ENCODE measurements around the gene USP1.

Gene USP1

DNA sequence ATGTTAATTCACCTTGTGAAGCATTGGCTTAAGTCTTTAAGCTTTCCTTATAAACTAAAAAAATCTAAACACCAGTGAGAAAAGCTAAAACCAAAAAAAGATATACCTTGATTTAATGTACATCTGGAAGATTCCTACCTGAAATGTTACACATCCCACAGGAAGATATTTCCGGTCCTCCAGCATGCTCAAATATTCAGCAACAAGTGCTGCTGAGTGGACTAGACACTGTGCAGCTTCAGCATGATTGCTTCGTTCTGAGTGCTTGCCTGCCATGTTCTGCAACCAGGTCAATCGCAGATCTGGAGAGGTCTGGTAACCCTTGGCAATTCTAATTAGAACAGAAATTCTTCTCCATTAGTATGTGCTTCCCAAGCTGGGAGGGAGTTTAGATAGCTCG is 57.3 kb downstream of the USP1 start:
- TF ChIP-seq POLR2A (IDR thresholded peaks at IDR 0.05; ENCODE audit: low read depth, low read length) (no peak), TAF1 (IDR thresholded peaks at IDR 0.05; ENCODE audit: borderline replicate concordance, low read depth, low read length) (no peak), POLR2AphosphoS5 (IDR thresholded peaks at IDR 0.05; ENCODE audit: low read depth, low read length) (no peak)
- no peak for FAIRE-seq
- no peak for DNase-seq (ENCODE audit: insufficient read length)

DNA sequence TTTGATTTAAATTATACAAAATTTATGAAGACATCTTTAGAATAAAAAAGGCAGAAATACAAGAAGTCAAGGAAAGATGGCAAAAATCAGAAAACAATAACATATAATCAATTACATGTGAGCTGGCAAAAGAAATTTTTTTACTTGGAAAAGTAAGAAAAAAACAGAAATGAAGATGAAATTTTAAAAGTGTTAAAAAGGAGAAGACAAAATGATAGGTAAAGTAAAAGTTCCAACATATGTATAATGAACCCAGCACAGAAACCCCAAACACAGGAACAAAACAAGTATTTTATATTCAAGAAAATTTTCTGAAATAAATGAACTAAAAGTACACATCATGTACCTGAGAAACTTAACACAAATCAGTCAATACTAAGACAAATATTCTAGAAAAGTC is 63.4 kb downstream of the USP1 start:
- FAIRE-seq (no peak), DNase-seq (ENCODE audit: insufficient read length) (no peak)
- TF ChIP-seq POLR2A (IDR thresholded peaks at IDR 0.05; ENCODE audit: low read depth, low read length) (no peak), TAF1 (IDR thresholded peaks at IDR 0.05; ENCODE audit: borderline replicate concordance, low read depth, low read length) (no peak), POLR2AphosphoS5 (IDR thresholded peaks at IDR 0.05; ENCODE audit: low read depth, low read length) (no peak)

Measured in GM12892 (cell line).